Neural crest cell (in vitro differentiated cells): ENCODE data around the gene SMTNL2. TPM values are rescaled to one million over a fixed set of nuclear protein-coding genes. Genes with fewer than 3 reads are reported as not detected.

ENCODE experiments used
- DNase-seq: peaks from one replicate; pipeline ENCODE4 v3.0.0; 2021; ENCODE audit warnings: low read depth, mixed read lengths, low spot score
- H3K27ac Mint-ChIP-seq: one replicate; pipeline ENCODE4 v1.8.0; 2021; ENCODE audit warnings: mild to moderate bottlenecking, mixed read lengths; ENCODE audit not compliant: unreplicated experiment
- H3K27me3 Mint-ChIP-seq: 2 replicates; pipeline ENCODE4 v1.8.0; 2021; ENCODE audit warnings: low read depth, mild to moderate bottlenecking, mixed read lengths
- H3K36me3 Mint-ChIP-seq: 2 replicates; pipeline ENCODE4 v1.8.0; 2021; ENCODE audit warnings: low read depth, mild to moderate bottlenecking, mixed read lengths
- H3K4me1 Mint-ChIP-seq: 2 replicates; pipeline ENCODE4 v1.8.0; 2021; ENCODE audit warnings: mixed read lengths
- H3K4me3 Mint-ChIP-seq: one replicate; pipeline ENCODE4 v1.8.0; 2021; ENCODE audit warnings: mild to moderate bottlenecking, mixed read lengths
- H3K9me3 Mint-ChIP-seq: 2 replicates; pipeline ENCODE4 v1.8.0; 2021; ENCODE audit warnings: mixed read lengths
- total RNA-seq: library from RNA; stranded (reverse); gene quantifications from 2 replicates; pipeline ENCODE4 v1.2.1, GENCODE V29; 2021
- TF ChIP-seq, protein P1 (sequence below): fragments of 200-600 bp; sonication (generic); conservative IDR thresholded peaks from 2 replicates; pipeline ENCODE4 v1.5.0; 2021; ENCODE audit warnings: antibody characterized with exemption, mild to moderate bottlenecking

SMTNL2 gene
- total RNA-seq, 1 donor from 2014 or later = 1.1 TPM

DNA sequence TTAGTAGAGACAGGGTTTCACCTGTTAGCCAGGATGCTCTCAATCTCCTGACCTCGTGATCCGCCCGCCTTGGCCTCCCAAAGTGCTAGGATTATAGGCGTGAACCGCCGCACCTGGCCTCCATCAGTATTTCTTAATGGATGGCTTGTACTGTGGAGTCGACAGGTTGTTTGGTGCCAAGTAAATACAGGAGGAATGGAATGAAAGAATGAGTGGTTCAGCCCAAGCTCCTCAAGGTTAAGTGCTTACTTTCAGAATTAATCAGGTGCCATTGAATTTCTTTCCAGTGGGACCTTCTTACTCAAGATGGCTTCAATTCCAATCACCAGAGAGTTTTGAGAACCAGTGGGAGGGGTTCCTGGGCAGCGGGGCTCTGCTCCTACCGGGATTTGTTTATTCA lies 32.1 kb downstream of the SMTNL2 start:
- no peak overlapping the region for H3K27ac Mint-ChIP-seq
- no peaks in the 10 kb centered on the region for H3K9me3 Mint-ChIP-seq
- no peak overlapping the region for H3K4me3 Mint-ChIP-seq
- DNase-seq = no peak
- TF ChIP-seq, protein P1, sequence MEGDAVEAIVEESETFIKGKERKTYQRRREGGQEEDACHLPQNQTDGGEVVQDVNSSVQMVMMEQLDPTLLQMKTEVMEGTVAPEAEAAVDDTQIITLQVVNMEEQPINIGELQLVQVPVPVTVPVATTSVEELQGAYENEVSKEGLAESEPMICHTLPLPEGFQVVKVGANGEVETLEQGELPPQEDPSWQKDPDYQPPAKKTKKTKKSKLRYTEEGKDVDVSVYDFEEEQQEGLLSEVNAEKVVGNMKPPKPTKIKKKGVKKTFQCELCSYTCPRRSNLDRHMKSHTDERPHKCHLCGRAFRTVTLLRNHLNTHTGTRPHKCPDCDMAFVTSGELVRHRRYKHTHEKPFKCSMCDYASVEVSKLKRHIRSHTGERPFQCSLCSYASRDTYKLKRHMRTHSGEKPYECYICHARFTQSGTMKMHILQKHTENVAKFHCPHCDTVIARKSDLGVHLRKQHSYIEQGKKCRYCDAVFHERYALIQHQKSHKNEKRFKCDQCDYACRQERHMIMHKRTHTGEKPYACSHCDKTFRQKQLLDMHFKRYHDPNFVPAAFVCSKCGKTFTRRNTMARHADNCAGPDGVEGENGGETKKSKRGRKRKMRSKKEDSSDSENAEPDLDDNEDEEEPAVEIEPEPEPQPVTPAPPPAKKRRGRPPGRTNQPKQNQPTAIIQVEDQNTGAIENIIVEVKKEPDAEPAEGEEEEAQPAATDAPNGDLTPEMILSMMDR = no peak
- H3K36me3 Mint-ChIP-seq = no peaks in the 10 kb centered on the region
- H3K27me3 Mint-ChIP-seq = no peaks in the 10 kb centered on the region
- peaks cover 5% of the 10 kb centered on the region for H3K4me1 Mint-ChIP-seq

DNA sequence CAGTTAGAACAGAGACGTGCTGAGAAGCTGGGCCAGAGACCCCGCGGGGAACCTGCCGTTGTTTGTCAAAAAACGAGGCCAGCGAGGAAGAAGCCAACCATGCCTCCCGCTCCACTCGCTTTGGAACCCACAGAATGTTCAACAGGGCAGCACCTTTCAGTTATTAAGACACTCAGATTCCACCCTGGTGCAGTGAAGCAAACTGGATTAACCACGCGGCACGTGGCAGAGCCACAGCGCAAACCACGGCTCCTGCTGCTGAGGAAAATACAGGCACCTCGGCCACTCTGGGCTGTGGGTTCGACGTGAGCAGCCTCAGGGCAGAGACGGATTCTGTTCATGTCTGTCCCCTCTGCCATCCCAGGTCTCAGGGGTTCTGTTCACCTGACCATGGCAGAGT lies 32.8 kb downstream of the SMTNL2 start:
- H3K27me3 Mint-ChIP-seq = no peaks in the 10 kb centered on the region
- H3K4me1 Mint-ChIP-seq = peaks cover 5% of the 10 kb centered on the region
- no peak overlapping the region for H3K27ac Mint-ChIP-seq
- no peaks in the 10 kb centered on the region for H3K36me3 Mint-ChIP-seq
- TF ChIP-seq, protein P1 = no peak
- no peak overlapping the region for H3K4me3 Mint-ChIP-seq
- DNase-seq = no peak
- H3K9me3 Mint-ChIP-seq = no peaks in the 10 kb centered on the region

DNA sequence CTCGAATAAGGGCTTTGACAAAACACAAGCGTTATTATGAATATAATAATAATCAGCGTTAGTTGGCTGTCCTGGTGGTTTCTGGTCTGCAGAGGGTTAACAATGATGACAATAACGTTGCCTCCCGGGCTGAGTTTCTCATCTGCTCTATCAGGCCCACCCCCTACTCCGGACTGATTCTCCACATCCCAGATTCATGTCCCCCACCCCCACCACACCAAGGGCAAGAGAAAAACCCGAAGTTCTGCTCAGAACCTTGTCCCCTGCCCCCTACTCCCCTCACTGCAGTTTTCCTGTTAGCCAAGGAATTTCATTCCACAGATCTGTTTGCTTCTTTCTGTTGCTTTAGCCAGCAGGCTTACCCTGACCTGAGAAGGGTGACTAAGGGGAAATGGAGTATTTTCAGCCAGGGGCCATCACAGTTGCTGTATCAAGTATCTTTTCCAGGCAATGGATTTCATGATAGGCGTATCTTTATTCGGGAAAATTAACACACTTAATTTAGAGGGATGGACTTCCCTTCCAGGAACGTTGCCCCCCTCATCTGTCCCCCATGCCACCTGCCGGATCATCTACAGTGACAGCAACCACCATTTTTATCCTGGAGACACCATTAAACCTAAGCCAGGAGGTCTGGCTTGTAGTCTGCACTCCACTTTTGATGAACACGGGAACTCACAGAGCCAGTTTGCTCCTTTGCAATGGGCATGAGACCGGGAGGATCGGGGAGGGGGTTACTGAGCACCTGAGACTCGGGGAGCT lies 33.4 kb downstream of the SMTNL2 start:
- Mint-ChIP-seq H3K27me3 (no peaks in the 10 kb centered on the region), H3K27ac (no peak overlapping the region), H3K4me1 (peaks cover 5% of the 10 kb centered on the region), H3K9me3 (no peaks in the 10 kb centered on the region), H3K4me3 (no peak overlapping the region), H3K36me3 (no peaks in the 10 kb centered on the region)
- TF ChIP-seq, protein P1 = no peak
- DNase-seq = no peak

DNA sequence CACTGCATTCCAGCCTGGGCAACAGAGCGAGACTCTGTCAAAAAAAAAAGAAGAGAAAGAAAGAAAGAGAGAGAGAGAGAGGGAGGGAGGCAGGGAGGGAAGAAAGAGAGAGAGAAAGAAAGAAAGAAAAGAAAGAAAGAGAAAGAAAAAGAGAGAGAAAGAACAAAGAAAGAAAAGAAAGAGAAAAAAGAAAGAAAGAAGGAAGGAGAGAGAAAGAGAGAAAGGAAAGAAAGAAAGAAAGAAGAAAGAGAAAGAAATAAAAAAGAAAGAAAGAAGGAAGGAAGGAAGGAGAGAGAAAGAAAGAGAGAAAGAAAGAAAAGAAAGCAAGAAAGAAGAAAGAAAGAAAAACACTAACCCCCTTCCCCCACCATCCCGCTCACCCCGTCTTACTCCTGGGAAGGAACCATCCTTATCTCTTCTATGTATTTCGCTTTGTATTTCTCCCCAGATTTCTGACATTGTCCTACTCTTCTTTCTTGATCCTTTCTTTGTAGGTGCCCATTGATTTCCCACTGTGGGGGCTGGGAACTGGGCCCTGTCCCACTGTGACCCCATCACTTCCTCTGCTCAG lies 36.3 kb downstream of the SMTNL2 start:
- Mint-ChIP-seq H3K27ac (no peak overlapping the region), H3K4me1 (peaks cover 5% of the 10 kb centered on the region), H3K4me3 (no peak overlapping the region), H3K9me3 (no peaks in the 10 kb centered on the region), H3K27me3 (peaks cover 3% of the 10 kb centered on the region), H3K36me3 (no peaks in the 10 kb centered on the region)
- TF ChIP-seq, protein P1 = no peak
- no peak for DNase-seq

DNA sequence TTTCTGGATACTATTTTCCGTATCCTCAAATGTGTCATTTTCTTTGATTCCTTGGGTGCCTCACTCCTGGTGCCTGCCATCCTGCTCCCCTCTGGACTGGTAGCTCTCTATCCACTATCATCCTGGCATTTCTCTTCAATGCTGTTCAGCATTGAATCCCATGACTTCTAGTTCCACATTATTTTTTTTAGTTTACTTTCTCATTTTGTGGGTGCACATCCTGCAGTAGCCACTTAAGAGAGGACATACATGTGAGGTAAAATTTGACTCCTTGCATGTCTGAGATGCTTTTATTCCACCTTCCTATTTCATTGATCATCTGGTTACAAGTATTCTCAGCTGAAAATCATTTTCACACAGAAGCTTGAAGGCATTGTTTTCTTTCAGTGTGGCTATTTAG lies 38.0 kb downstream of the SMTNL2 start:
- Mint-ChIP-seq H3K4me1 (peaks cover 19% of the 10 kb centered on the region), H3K27me3 (peaks cover 5% of the 10 kb centered on the region), H3K9me3 (no peaks in the 10 kb centered on the region), H3K4me3 (no peak overlapping the region), H3K27ac (no peak overlapping the region), H3K36me3 (no peaks in the 10 kb centered on the region)
- TF ChIP-seq, protein P1 = no peak
- DNase-seq = no peak
